NCI-H2081 treated with DMSO at 0.1 percent for 48 hours (cell line): ENCODE data around the gene SNRPD2.

ENCODE experiments used
- DNase-seq: peaks from one replicate; lab custom pipeline; 2025; lab: John Stamatoyannopoulos, UW

SNRPD2 gene

GRCh38 chr19:45657520-45658167, 34.1 kb downstream of the SNRPD2 start:
- DNase-seq: no peak

- DNase-seq: no peak
These were observed 36.7 kb downstream of the SNRPD2 start for GRCh38 chr19:45655073-45655472.

GRCh38 chr19:45653634-45654033, 38.1 kb downstream of the SNRPD2 start:
- no peak for DNase-seq

- DNase-seq: no peak
These were observed 41.0 kb downstream of the SNRPD2 start for GRCh38 chr19:45650722-45651121.

- no peak for DNase-seq
These were observed 45.4 kb downstream of the SNRPD2 start for GRCh38 chr19:45646345-45646698.

GRCh38 chr19:45645631-45646344, 46.0 kb downstream of the SNRPD2 start:
- peak; percentile 30 for DNase-seq

GRCh38 chr19:45645068-45645630, 46.6 kb downstream of the SNRPD2 start:
- DNase-seq: no peak

GRCh38 chr19:45643927-45644771, 47.6 kb downstream of the SNRPD2 start:
- DNase-seq: no peak

- DNase-seq: peak; percentile 38
These were observed 48.5 kb downstream of the SNRPD2 start for GRCh38 chr19:45643024-45643926.

GRCh38 chr19:45641274-45642105, 50.3 kb downstream of the SNRPD2 start:
- peak; percentile 10 for DNase-seq

- no peak for DNase-seq
These were observed 50.9 kb downstream of the SNRPD2 start for GRCh38 chr19:45640849-45641273.

- DNase-seq: no peak
These were observed 52.6 kb downstream of the SNRPD2 start, which contains the start of gene EML2 for GRCh38 chr19:45638930-45639729. TSS of gene EML2 (minus strand) at chr19:45639397. CDS start at chr19:45639376, 21 bp downstream.

GRCh38 chr19:45637890-45638667, 53.7 kb downstream of the SNRPD2 start:
- DNase-seq: no peak
